GM12801 (cell line): ENCODE data around the gene TMEFF1.

ENCODE experiments used
- TF ChIP-seq, protein P1 (sequence below): IDR thresholded peaks from one replicate; pipeline ENCODE4 v1.5.1; 2011; ENCODE audit warnings: control low read depth; ENCODE audit not compliant: insufficient read length; ENCODE audit errors: extremely low read depth

TMEFF1 gene

DNA sequence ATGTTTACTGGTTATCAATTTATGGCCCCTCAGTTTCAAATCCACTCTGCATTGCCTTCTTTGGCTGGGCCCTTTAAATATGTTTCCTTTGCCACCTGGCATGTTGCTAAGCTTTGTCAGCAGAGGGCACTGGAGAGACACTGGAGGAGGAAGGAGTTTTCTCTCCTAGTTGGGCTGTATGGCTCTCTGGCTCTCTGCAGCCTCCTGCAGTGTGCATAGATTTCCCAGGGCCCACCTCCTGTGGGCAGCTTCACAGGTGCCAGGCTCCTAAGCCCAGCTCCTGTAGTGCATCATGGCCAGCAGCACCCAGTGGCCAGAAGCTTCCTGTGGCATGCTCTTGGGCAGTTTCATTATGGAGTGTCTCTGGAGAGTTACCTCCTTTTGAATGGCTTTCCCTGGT lies 128.3 kb downstream of the TMEFF1 start:
- TF ChIP-seq, protein P1, sequence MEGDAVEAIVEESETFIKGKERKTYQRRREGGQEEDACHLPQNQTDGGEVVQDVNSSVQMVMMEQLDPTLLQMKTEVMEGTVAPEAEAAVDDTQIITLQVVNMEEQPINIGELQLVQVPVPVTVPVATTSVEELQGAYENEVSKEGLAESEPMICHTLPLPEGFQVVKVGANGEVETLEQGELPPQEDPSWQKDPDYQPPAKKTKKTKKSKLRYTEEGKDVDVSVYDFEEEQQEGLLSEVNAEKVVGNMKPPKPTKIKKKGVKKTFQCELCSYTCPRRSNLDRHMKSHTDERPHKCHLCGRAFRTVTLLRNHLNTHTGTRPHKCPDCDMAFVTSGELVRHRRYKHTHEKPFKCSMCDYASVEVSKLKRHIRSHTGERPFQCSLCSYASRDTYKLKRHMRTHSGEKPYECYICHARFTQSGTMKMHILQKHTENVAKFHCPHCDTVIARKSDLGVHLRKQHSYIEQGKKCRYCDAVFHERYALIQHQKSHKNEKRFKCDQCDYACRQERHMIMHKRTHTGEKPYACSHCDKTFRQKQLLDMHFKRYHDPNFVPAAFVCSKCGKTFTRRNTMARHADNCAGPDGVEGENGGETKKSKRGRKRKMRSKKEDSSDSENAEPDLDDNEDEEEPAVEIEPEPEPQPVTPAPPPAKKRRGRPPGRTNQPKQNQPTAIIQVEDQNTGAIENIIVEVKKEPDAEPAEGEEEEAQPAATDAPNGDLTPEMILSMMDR, result no peak

DNA sequence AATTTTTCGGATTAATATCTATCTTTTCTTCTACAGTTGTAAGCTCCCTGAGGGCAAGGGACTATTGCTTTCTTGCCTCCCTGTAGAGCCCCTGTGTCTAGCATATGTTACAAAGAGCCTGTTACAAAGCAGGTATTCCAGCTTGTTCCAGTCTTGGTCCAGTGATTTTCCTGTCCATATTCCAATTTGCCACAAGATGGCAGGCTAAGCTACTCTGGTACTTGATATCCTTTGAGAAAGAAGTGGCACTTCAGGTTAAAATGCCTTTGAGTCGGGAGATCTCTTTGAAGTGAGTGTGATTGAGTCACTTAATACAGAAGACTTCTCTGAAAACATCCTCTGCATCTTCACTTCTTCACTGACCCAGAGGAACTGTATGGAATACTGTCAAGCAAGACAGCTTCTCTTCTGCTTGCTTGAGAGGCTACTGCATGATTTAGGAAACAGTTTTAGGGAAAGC lies 129.4 kb downstream of the TMEFF1 start:
- TF ChIP-seq, protein P1, result no peak

DNA sequence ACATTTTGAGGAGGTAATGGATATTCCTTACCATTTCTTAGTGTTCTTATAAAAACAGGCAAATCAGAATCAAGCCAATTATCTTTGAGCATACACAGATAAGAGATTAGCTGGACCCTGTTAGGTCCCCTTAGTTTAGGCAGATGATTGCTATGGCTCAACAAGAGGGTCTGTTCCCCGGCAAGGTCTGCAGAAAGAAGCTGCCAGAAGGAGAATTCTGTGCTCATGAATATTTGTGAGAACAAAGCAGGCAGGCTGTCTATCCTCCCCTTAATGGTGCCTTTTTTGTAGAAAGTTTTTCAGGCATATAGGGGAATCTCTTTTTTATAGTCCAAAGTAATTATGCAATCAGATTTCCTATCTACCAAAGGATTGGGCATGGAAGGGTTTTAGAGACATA lies 132.5 kb downstream of the TMEFF1 start:
- TF ChIP-seq, protein P1, result no peak

DNA sequence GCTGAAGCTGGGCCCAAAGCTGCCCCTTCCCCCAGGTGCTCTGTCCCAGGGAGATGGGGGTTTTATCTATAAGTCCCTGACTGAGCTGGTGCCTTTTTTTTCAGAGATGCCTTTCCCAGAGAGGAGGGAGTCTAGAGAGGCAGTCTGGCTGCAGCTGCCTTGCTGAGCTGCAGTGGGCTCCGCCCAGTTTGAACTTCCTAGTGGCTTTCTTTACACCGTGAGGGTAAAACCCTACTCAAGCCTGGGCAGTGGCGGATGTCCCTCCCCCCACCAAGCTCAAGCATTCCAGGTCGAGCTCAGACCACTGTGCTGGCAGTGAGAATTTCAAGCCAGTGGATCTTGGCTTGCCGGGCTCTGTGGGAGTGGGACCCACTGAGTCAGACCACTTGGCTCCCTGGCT lies 146.2 kb downstream of the TMEFF1 start:
- TF ChIP-seq, protein P1, result no peak

DNA sequence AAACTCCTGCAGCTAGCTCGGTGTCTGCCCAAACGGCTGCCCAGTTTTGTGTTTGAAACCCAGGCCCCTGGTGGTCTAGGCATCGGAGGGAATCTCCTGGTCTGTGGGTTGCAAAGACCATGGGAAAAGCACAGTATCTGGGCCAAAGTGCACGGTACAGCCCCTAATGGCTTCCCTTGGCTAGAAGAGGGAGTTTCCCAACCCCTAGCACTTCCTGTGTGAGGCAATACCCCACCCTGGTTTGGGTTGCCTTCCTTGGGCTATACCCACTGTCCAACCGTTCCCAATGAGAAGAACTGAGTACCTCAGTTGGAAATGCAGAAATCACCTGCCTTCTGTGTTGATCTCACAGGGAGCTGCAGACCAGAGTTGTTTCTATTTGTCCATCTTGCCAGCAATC lies 146.7 kb downstream of the TMEFF1 start:
- TF ChIP-seq, protein P1, result no peak

DNA sequence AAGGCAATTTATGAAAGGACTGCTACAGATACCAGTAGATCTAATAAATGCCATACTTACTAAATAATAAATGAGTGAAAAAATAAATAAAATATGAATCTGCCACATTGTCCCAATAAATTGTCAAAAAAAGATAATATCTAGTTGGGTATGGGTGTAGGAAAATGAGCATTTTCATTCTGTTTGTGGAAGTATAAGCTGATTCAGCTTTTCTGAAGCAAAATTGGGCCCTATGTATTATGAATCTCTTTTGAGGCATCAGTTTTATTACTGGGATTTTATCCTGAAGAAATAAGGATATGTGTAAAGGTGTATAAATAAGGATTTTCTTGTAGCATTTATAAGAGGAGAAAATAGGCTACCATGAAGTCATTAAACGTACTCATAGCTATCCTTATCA lies 151.0 kb downstream of the TMEFF1 start:
- TF ChIP-seq, protein P1, result no peak

DNA sequence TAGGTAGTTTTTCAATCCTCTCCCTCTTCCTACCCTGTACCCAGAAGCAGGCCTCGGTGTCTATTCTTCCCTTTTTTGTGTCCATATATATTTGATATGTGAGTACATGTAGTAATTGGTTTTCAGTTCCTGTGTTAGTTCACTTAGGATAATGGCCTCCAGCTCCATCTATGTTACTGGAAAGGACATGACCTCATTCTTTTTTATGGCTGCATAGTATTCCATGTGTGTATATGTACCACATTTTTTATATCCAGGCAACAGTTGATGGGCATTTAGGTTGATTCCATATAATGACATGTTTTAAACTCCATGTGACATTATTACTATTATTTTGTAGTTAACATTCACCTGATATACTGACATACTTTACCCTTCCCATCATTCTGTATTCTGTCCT lies 154.0 kb downstream of the TMEFF1 start:
- TF ChIP-seq, protein P1, result no peak
